ENCODE results near the gene USP33. TPM values are rescaled to one million over a fixed set of nuclear protein-coding genes. Genes with fewer than 3 reads are reported as not detected.

The USP33 gene
- polyA plus RNA-seq, 3 donors = 33.5 to 43.8 (median 34.9) TPM

DNA sequence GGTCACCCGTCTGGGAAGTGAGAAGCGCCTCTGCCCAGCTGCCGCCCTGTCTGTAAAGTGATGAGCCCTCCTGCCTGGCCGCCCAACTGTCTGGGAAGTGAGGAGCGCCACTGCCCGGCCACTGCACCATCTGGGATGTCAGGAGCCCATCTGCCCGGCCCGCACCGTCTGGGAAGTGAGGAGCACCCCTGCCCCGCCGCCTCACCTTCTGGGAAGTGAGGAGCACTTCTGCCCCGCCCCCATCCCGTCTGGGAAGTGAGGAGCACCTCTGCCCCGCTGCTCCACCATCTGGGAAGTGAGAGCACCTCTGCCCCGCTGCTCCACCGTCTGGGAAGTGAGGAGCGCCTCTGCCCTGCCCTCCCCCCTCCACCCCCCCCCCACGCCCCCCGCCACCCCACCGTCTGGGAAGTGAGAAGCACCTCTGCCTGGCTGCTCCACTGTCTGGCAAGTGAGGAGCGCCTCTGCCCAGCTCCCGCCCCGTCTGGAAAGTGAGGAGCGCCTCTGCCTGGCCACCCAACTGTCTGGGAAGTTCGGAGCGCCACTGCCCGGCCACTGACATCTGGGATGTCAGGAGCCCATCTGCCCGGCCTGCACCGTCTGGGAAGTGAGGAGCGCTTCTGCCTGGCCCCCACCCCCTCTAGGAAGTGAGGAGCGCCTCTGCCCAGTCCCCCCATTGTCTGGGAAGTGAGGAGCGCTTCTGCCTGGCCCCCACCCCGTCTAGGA is 72.7 kb downstream of the USP33 start:
- peak overlapping the region in 2 of 7 donors; percentile 42 to 50 for H3K27ac Mint-ChIP-seq
- H3K4me1 Mint-ChIP-seq = peaks cover 23% of the 10 kb centered on the region
- intact Hi-C loops (cut with micrococcal nuclease) = loop anchor here in 1 of 2 donors (10.0 kb wide), 1 partner anchor 68 kb away; the partner anchor contains the start of gene USP33
- H3K9me3 ChIP-seq (replicated peaks in 1 of 2; ENCODE audit: control insufficient read depth in 1 of 2, insufficient read depth in 1 of 2, low read length in 2 of 2) = no peaks in the 10 kb centered on the region
- peaks cover 7% of the 10 kb centered on the region for H3K79me2 ChIP-seq (ENCODE audit: insufficient read depth, low read length)
- WGBS (ENCODE audit: insufficient coverage) = 96% methylated on average over 19 of the region's 33 CpGs
- H3K36me3 ChIP-seq (replicated peaks in 1 of 2; ENCODE audit: control insufficient read depth in 1 of 2, insufficient read depth in 2 of 2, low read length in 2 of 2) = peaks cover 0 to 1% of the 10 kb centered on the region in 2 donors
- H3K9ac ChIP-seq (ENCODE audit: insufficient read depth, low read length, poor library complexity, severe bottlenecking) = peak overlapping the region; percentile 40
- no peaks in the 10 kb centered on the region for H3K27me3 ChIP-seq (ENCODE audit: control insufficient read depth in 2 of 2, insufficient read depth in 2 of 2, low read length in 2 of 2)
- peak in 1 of 3 donors; percentile 3 for DNase-seq
- no peaks in the 10 kb centered on the region for H3K27me3 Mint-ChIP-seq (ENCODE audit: low read depth in 3 of 3)
- H4K20me1 ChIP-seq (ENCODE audit: insufficient read depth, low read length) = no peaks in the 10 kb centered on the region
- H3K4me3 Mint-ChIP-seq = no peak overlapping the region
- no peak overlapping the region for H3K27ac ChIP-seq (ENCODE audit: low read depth in 1 of 2, low read length in 2 of 2)
- TF ChIP-seq, protein P1, sequence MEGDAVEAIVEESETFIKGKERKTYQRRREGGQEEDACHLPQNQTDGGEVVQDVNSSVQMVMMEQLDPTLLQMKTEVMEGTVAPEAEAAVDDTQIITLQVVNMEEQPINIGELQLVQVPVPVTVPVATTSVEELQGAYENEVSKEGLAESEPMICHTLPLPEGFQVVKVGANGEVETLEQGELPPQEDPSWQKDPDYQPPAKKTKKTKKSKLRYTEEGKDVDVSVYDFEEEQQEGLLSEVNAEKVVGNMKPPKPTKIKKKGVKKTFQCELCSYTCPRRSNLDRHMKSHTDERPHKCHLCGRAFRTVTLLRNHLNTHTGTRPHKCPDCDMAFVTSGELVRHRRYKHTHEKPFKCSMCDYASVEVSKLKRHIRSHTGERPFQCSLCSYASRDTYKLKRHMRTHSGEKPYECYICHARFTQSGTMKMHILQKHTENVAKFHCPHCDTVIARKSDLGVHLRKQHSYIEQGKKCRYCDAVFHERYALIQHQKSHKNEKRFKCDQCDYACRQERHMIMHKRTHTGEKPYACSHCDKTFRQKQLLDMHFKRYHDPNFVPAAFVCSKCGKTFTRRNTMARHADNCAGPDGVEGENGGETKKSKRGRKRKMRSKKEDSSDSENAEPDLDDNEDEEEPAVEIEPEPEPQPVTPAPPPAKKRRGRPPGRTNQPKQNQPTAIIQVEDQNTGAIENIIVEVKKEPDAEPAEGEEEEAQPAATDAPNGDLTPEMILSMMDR (IDR thresholded peaks at IDR 0.05) = no peak
- H3K36me3 Mint-ChIP-seq = peaks cover 9 to 11% of the 10 kb centered on the region in 2 donors
- H2AFZ ChIP-seq (ENCODE audit: insufficient read depth, low read depth, low read length, poor library complexity, severe bottlenecking) = peak overlapping the region; percentile 35
- peaks cover 0 to 1% (median 0%) of the 10 kb centered on the region in 7 donors for H3K9me3 Mint-ChIP-seq
- peaks cover 11 to 12% of the 10 kb centered on the region in 2 donors for H3K4me1 ChIP-seq (ENCODE audit: control insufficient read depth in 1 of 2, insufficient read depth in 2 of 2, low read length in 2 of 2)
- H3K4me2 ChIP-seq (replicated peaks; ENCODE audit: extremely low read depth, low read length, poor library complexity, severe bottlenecking) = peak overlapping the region; percentile 50
- H3K4me3 ChIP-seq (replicated peaks in 1 of 3; ENCODE audit: low read depth in 2 of 3, low read length in 3 of 3) = peak overlapping the region in 1 of 3 experiments; percentile 38

DNA sequence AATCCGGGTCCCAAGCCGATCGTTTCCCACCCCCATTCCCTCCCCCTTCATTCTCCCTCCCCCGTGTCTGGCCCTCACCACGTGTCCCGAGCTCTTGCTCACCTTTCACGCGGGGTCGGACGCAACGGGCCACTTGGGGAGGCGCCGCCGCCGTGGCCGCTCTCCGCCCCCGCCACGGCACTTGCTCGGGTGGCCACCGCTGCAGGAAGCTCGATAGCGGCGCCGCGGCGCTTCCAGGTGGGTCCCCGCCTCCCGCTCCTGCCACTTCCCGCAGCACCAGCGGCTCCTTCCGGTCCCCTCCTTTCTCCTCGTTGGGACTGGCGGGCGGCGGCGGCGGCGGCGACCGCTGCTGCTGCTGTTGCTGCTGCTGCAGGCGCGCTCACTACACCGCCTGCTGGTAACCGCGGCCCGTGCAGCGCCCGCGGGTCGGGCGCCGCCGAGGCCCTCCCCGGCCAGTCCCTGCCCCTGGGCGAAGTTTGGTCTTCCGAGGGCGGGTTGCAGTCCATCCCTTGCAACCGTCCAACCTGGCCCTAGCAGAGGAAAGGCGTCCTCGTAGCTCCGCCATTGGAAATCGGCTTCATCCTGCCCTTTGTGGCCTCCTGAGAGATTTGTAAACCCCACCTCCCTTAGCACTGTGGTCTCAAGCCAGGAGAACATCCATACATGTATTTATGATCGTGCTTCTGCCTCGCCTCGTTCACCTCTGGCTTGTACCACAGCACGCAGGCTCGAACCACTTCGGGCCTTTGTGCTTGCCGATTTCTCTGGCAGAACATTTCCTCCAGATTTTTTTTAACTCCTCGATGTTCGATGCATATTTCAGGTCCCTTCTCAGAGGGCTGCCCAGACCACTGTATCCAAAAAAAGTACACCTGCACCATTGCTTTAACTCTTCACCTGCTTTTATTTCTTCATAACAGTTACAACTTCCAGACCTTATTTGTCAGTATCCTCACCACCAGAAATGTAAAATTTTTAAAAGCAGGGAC is 76.2 kb downstream of the USP33 start:
- Histone ChIP-seq H3K4me3 (replicated peaks in 1 of 3; ENCODE audit: low read depth in 2 of 3, low read length in 3 of 3) (peak overlapping the region; percentile 88 to 96 (median 94)), H3K4me1 (ENCODE audit: control insufficient read depth in 1 of 2, insufficient read depth in 2 of 2, low read length in 2 of 2) (peaks cover 19 to 23% of the 10 kb centered on the region in 2 donors), H3K36me3 (replicated peaks in 1 of 2; ENCODE audit: control insufficient read depth in 1 of 2, insufficient read depth in 2 of 2, low read length in 2 of 2) (no peaks in the 10 kb centered on the region), H4K20me1 (ENCODE audit: insufficient read depth, low read length) (peaks cover 16% of the 10 kb centered on the region), H2AFZ (ENCODE audit: insufficient read depth, low read depth, low read length, poor library complexity, severe bottlenecking) (peak overlapping the region; percentile 97), H3K79me2 (ENCODE audit: insufficient read depth, low read length) (peaks cover 42% of the 10 kb centered on the region), H3K27me3 (ENCODE audit: control insufficient read depth in 2 of 2, insufficient read depth in 2 of 2, low read length in 2 of 2) (no peaks in the 10 kb centered on the region), H3K27ac (ENCODE audit: low read depth in 1 of 2, low read length in 2 of 2) (peak overlapping the region; percentile 95 to 98), H3K9me3 (replicated peaks in 1 of 2; ENCODE audit: control insufficient read depth in 1 of 2, insufficient read depth in 1 of 2, low read length in 2 of 2) (no peaks in the 10 kb centered on the region), H3K9ac (ENCODE audit: insufficient read depth, low read length, poor library complexity, severe bottlenecking) (peak overlapping the region; percentile 83), H3K4me2 (replicated peaks; ENCODE audit: extremely low read depth, low read length, poor library complexity, severe bottlenecking) (peak overlapping the region; percentile 88)
- intact Hi-C loops (cut with micrococcal nuclease) = loop anchor here (5.0 to 10.0 kb wide), 2 partner anchors 71 to 466 kb away; partner anchors contain the start of genes PIGK (in 1 of the 2) and USP33 (in 1 of the 2)
- H3K9me3 Mint-ChIP-seq = peaks cover 0 to 1% (median 0%) of the 10 kb centered on the region in 7 donors
- peak overlapping the region; percentile 96 to 99 (median 97) for H3K27ac Mint-ChIP-seq
- DNase-seq = peak; percentile 80 to 89 (median 87)
- WGBS (ENCODE audit: insufficient coverage) = under 1% methylated on average over 68 of the region's 72 CpGs
- TF ChIP-seq, protein P1 (IDR thresholded peaks at IDR 0.05) = peak; percentile 88
- H3K4me1 Mint-ChIP-seq = peaks cover 41% of the 10 kb centered on the region
- no peaks in the 10 kb centered on the region for H3K27me3 Mint-ChIP-seq (ENCODE audit: low read depth in 3 of 3)
- H3K4me3 Mint-ChIP-seq = peak overlapping the region; percentile 97 to 99
- peaks cover 0 to 1% of the 10 kb centered on the region in 2 donors for H3K36me3 Mint-ChIP-seq

Measured in CD14-positive monocyte (primary cell).